NK-92 (cell line): ENCODE measurements around the gene PPP6C.

ENCODE experiments used
- DNase-seq: peaks from one replicate; lab custom pipeline; 2025; ENCODE audit not compliant: unreplicated experiment; lab: John Stamatoyannopoulos, UW

PPP6C gene

DNA sequence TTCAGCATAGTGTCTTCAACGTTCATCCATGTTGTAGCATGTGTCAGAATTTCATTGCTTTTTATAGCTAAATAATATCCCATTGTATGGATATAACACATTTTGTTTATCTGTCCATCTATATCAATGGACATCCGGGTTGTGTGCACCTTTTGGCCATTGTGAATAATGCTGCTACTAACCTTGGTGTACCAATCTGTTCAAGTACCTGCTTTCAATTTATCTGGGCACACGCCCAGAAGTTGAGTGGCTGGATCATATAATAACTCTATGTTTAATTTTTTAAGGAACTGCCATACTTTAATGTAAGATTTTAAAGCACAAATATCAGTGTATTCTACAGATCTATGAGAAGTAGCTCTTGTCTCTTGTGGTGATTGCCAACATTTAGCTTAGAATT, 89.8 kb downstream of the PPP6C start:
- no peak for DNase-seq
